Right lobe of liver (tissue), 6 donors: ENCODE results near the gene DHDDS. TPM values are rescaled to one million over a fixed set of nuclear protein-coding genes. Genes with fewer than 3 reads are reported as not detected.

Experiments used
- ATAC-seq, 4 donors: fragments of 200-7000 bp; cut with Tn5 transposase; one replicate each; pipeline ENCODE4 v1.9.1; 2020; ENCODE audit warnings: mild to moderate bottlenecking in 4 of 4, moderate library complexity in 4 of 4
- DNase-seq, 3 donors: peaks; one replicate each; pipeline ENCODE4 v3.0.0-alpha.2; 2020
- H3K27ac ChIP-seq, 3 donors: fragments of 200-600 bp; one replicate each; pipeline ENCODE4 v1.8.0; 2022
- H3K27me3 ChIP-seq, 2 donors: fragments of 200-600 bp; one replicate each; pipeline ENCODE4 v1.8.0; 2022
- H3K36me3 ChIP-seq, 4 donors: fragments of 200-600 bp; sonication (generic) in 1 of 4; one replicate each; pipeline versions ENCODE4 v1.5.1 to v1.8.0; 2017 to 2022; ENCODE audit warnings: control low read depth in 1 of 4
- H3K4me1 ChIP-seq, 4 donors: fragments of 200-600 bp; sonication (generic) in 1 of 4; one replicate each; pipeline versions ENCODE4 v1.5.1 to v1.8.0; 2017 to 2022; ENCODE audit warnings: control low read depth in 1 of 4
- H3K4me3 ChIP-seq, 3 donors: fragments of 200-600 bp; one replicate each; pipeline ENCODE4 v1.8.0; 2022
- H3K9me3 ChIP-seq, 4 donors: fragments of 200-600 bp; sonication (generic) in 1 of 4; one replicate each; pipeline versions ENCODE4 v1.5.1 to v1.8.0; 2017 to 2022; ENCODE audit warnings: control low read depth in 1 of 4
- CTCF ChIP-seq, 4 donors: fragments of 200-600 bp in 3 of 4; fragments of 450-650 bp in 1 of 4; IDR thresholded peaks; one replicate each; pipeline versions ENCODE4 v1.5.1 to v1.8.0; 2016 to 2022; ENCODE audit warnings: antibody characterized with exemption in 4 of 4, mild to moderate bottlenecking in 2 of 4
- POLR2A ChIP-seq: fragments of 450-650 bp; IDR thresholded peaks from one replicate; pipeline ENCODE4 v1.6.1; 2017; ENCODE audit warnings: antibody characterized with exemption, mild to moderate bottlenecking
- WGBS: methylation state at CpG from one replicate; pipeline ENCODE4 v1.1.6; 2018; ENCODE audit warnings: low coverage, low lambda C conversion rate; ENCODE audit not compliant: insufficient coverage; ENCODE audit errors: missing lambda C conversion rate; 5-methylcytosine and 5-hydroxymethylcytosine counted together
- intact Hi-C, 2 donors: fragments of 100-400 bp; cut with DNase I; formaldehyde crosslinking; loops; one replicate each; pipeline versions ENCODE4 v1.11.2 to v1.14.1; 2022
- total RNA-seq, 6 experiments: library from RNA; depleted of rRNA in 2 of 6; stranded (reverse); fragments of >200 nt in 2 of 6; fragmentation: NEBNext Ultra II Directional in 3 of 6; extraction: Animal tissue kit (Norgen Biotek cat#: 25700) in 3 of 6; gene quantifications; one replicate each; pipeline versions ENCODE4 v1.1.0 to v1.2.4, GENCODE V29; 2016 to 2023
- donor health status: DM: no; HTN: yes; CAD: no.
- donor health status: DM: no; HTN: no; CAD: no.
- donor health status: DM: no; HTN: no; CAD: no.
- donor health status: DM: no; HTN: yes; CAD: no.
- donor health status: DM: no; HTN: yes; CAD: no.

The DHDDS gene
- total RNA-seq, 6 experiments from 2014 or later, result 20.0 to 48.6 (median 24.9) TPM

GRCh38 chr1:26475989-26476388 is 43.9 kb downstream of the DHDDS start:
- 93% methylated on average over 3 of the region's 3 CpGs for WGBS
- DNase-seq, result no peak
- Histone ChIP-seq H3K9me3 (no peaks in the 10 kb centered on the region), H3K27ac (no peak overlapping the region), H3K36me3 (peaks cover 0 to 35% (median under 1%) of the 10 kb centered on the region in 4 donors), H3K27me3 (no peaks in the 10 kb centered on the region), H3K4me3 (no peak overlapping the region), H3K4me1 (peaks cover 0 to 27% (median 4%) of the 10 kb centered on the region in 4 donors)
- TF ChIP-seq POLR2A (no peak), CTCF (IDR thresholded peaks at IDR 0.05) (no peak)
- intact Hi-C loops, result no loop called here
- no peak for ATAC-seq

GRCh38 chr1:26476958-26477357 is 44.8 kb downstream of the DHDDS start:
- Histone ChIP-seq H3K36me3 (peaks cover 0 to 35% (median under 1%) of the 10 kb centered on the region in 4 donors), H3K27me3 (no peaks in the 10 kb centered on the region), H3K4me3 (no peak overlapping the region), H3K4me1 (peaks cover 0 to 18% (median 4%) of the 10 kb centered on the region in 4 donors), H3K9me3 (no peaks in the 10 kb centered on the region), H3K27ac (no peak overlapping the region)
- DNase-seq, result no peak
- no peak for ATAC-seq
- 100% methylated on average over 3 of the region's 4 CpGs for WGBS
- TF ChIP-seq POLR2A, result no peak
- no peak for TF ChIP-seq CTCF (IDR thresholded peaks at IDR 0.05)
- intact Hi-C loops, result no loop called here

DNA sequence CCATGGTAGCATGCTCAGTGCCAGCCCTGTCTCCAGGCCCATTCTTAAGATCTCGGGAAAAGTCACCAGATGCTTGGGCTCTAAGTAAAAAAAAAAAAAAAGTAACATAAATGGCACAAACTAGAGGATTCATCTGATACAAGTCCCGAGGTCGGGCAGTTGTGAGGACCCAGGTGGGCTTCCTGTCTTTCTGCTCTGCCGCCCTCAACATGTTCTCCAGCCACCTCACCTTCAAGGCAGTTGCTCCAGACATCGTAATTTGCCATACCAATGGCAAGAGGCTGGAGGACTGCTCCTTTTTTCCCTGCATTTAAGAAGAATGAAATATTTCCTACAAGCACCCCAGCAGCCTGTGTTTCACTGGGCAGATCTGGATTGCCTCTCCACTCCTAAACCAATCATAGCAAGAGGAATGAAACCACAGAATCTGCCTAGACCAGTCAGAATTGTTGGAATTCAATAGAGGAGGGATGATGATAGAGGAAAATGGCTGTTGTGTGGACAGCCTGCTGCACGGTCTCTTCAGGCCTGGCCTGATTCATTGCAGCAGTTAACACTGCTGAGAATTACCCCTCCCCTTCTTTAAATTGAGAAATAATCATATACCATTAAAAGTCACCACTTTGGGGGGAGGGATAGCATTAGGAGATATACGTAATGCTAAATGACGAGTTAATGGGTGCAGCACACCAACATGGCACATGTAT is 45.5 kb downstream of the DHDDS start:
- no peak overlapping the region for H3K4me3 ChIP-seq
- WGBS, result 83% methylated on average over 8 of the region's 8 CpGs
- H3K27ac ChIP-seq, result no peak overlapping the region
- H3K27me3 ChIP-seq, result no peaks in the 10 kb centered on the region
- H3K9me3 ChIP-seq, result no peaks in the 10 kb centered on the region
- no peak for TF ChIP-seq CTCF (IDR thresholded peaks at IDR 0.05)
- TF ChIP-seq POLR2A, result no peak
- ATAC-seq (no peak), DNase-seq (no peak)
- H3K4me1 ChIP-seq, result peaks cover 0 to 17% (median 4%) of the 10 kb centered on the region in 4 donors
- intact Hi-C loops, result no loop called here
- peaks cover 0 to 35% (median under 1%) of the 10 kb centered on the region in 4 donors for H3K36me3 ChIP-seq

DNA sequence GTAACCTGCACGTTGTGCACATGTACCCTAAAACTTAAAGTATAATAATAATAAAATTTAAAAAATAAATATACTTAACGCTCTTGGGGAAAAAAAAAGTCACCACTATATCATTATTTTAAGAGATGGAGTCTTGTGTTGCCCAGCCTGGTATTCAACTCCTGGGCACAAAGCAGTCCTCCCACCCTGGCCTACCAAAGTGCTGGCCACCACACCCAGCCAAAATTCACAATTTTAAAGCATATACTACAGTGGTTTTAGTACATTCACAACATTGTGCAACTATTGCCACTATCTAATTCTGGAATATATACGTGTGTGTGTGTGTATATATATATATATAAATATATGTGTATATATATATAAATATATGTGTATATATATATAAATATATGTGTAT is 46.0 kb downstream of the DHDDS start:
- Histone ChIP-seq H3K4me1 (peaks cover 0 to 17% (median 4%) of the 10 kb centered on the region in 4 donors), H3K27ac (no peak overlapping the region), H3K9me3 (no peaks in the 10 kb centered on the region), H3K4me3 (no peak overlapping the region), H3K27me3 (no peaks in the 10 kb centered on the region), H3K36me3 (peaks cover 0 to 35% (median under 1%) of the 10 kb centered on the region in 4 donors)
- no peak for ATAC-seq
- 83% methylated on average over 3 of the region's 3 CpGs for WGBS
- no peak for DNase-seq
- TF ChIP-seq CTCF (IDR thresholded peaks at IDR 0.05) (no peak), POLR2A (no peak)
- intact Hi-C loops, result no loop called here
